SK-N-SH (cell line): Measurements from ENCODE around the gene ARHGAP26. TPM values are rescaled to one million over a fixed set of nuclear protein-coding genes. Genes with fewer than 3 reads are reported as not detected.

Experiments
- CTCF ChIA-PET: fragments of 300-600, 350-600 bp; formaldehyde crosslinking; extraction: SDS; loops from one replicate; lab custom pipeline; 2021; lab: Yijun Ruan, JAX
- POLR2A ChIA-PET: fragments of 350-600 bp; sonication (Branson Sonifier 250); formaldehyde crosslinking; extraction: SDS; loops from one replicate; lab custom pipeline; 2020; ENCODE audit warnings: antibody characterized with exemption, inconsistent platforms; lab: Yijun Ruan, JAX
- DNase-seq: peaks from one replicate; pipeline ENCODE4 v3.0.0; 2012
- H2AFZ ChIP-seq: fragments of 200-600 bp; sonication (generic); 2 replicates; pipeline ENCODE4 v1.8.1; 2016; ENCODE audit warnings: antibody characterized with exemption, mild to moderate bottlenecking, low read depth
- H3F3A ChIP-seq: fragments of 200-600 bp; sonication (generic); replicated peaks from 2 replicates; pipeline ENCODE3; 2016; ENCODE audit warnings: antibody characterized with exemption, mild to moderate bottlenecking; ENCODE audit not compliant: insufficient read depth
- H3K27ac ChIP-seq, 2 experiments: fragments of 200-500 bp in 1 of 2; fragments of 200-600 bp in 1 of 2; sonication (Bioruptor generic) in 1 of 2; sonication (generic), shearing (Covaris generic) in 1 of 2; 2 replicates each; pipeline versions ENCODE4 v1.5.1 to v1.6.1; 2014 to 2016; ENCODE audit warnings: low read depth in 2 of 2, inconsistent platforms in 1 of 2, low read length in 1 of 2, mild to moderate bottlenecking in 1 of 2, mixed read lengths in 1 of 2
- H3K27me3 ChIP-seq: fragments of 200-600 bp; sonication (generic), shearing (Covaris generic); 2 replicates; pipeline ENCODE4 v1.6.1; 2016; ENCODE audit warnings: mixed run types; ENCODE audit not compliant: insufficient read depth
- H3K36me3 ChIP-seq, 2 experiments: fragments of 200-500 bp in 1 of 2; fragments of 200-600 bp in 1 of 2; sonication (Bioruptor generic) in 1 of 2; sonication (generic) in 1 of 2; replicated peaks in 1 of 2; 2 replicates each; pipeline versions ENCODE3 to v1.5.1; 2014 to 2016; ENCODE audit warnings: low read length in 1 of 2, mild to moderate bottlenecking in 1 of 2; ENCODE audit not compliant: insufficient read depth in 2 of 2, control insufficient read depth in 1 of 2
- H3K4me1 ChIP-seq, 2 experiments: fragments of 200-500 bp in 1 of 2; fragments of 200-600 bp in 1 of 2; sonication (Bioruptor generic) in 1 of 2; sonication (generic), shearing (Covaris generic) in 1 of 2; 2 replicates each; pipeline versions ENCODE4 v1.5.1 to v1.6.1; 2014 to 2016; ENCODE audit warnings: low read depth in 1 of 2, low read length in 1 of 2, mixed run types in 1 of 2; ENCODE audit not compliant: insufficient read depth in 2 of 2, control insufficient read depth in 1 of 2
- H3K4me2 ChIP-seq: fragments of 200-600 bp; sonication (generic), shearing (Covaris generic); 2 replicates; pipeline ENCODE4 v1.6.1; 2017; ENCODE audit warnings: mixed run types
- H3K4me3 ChIP-seq, 2 experiments: fragments of 200-500 bp in 1 of 2; fragments of 200-600 bp in 1 of 2; sonication (Bioruptor generic) in 1 of 2; sonication (generic), shearing (Covaris generic) in 1 of 2; 2 replicates each; pipeline versions ENCODE4 v1.5.1 to v1.8.1; 2014 to 2016; ENCODE audit warnings: low read depth in 2 of 2, inconsistent platforms in 1 of 2, low read length in 1 of 2, mild to moderate bottlenecking in 1 of 2, mixed read lengths in 1 of 2, moderate library complexity in 1 of 2
- H3K79me2 ChIP-seq: fragments of 200-600 bp; sonication (generic); 2 replicates; pipeline ENCODE4 v1.8.1; 2017; ENCODE audit warnings: mild to moderate bottlenecking; ENCODE audit not compliant: insufficient read depth
- H3K9ac ChIP-seq: fragments of 200-600 bp; sonication (generic); 2 replicates; pipeline ENCODE4 v1.6.1; 2017; ENCODE audit warnings: mixed run types
- H3K9me2 ChIP-seq: fragments of 200-600 bp; sonication (generic); 2 replicates; pipeline ENCODE4 v1.6.1; 2017; ENCODE audit warnings: mixed run types
- H3K9me3 ChIP-seq: fragments of 200-600 bp; sonication (generic); 2 replicates; pipeline ENCODE4 v1.6.1; 2017; ENCODE audit warnings: mixed run types, mild to moderate bottlenecking, moderate library complexity
- H4K20me1 ChIP-seq: fragments of 200-600 bp; sonication (generic); 2 replicates; pipeline ENCODE4 v1.6.1; 2017; ENCODE audit warnings: mild to moderate bottlenecking, mixed run types; ENCODE audit not compliant: insufficient read depth
- ELF1 ChIP-seq: IDR thresholded peaks from 2 replicates; pipeline ENCODE4 v1.4.0; 2012
- FOSL2 ChIP-seq: IDR thresholded peaks from 2 replicates; pipeline ENCODE4 v1.4.0; 2012; ENCODE audit warnings: low read depth, mild to moderate bottlenecking, moderate library complexity, borderline replicate concordance
- FOXJ3 ChIP-seq: sonication (generic); formaldehyde crosslinking; IDR thresholded peaks from 2 replicates; pipeline ENCODE4 v1.5.1; 2020; ENCODE audit warnings: mild to moderate bottlenecking, missing genetic modification reagents
- GABPA ChIP-seq: IDR thresholded peaks from 2 replicates; pipeline ENCODE4 v1.4.0; 2012; ENCODE audit warnings: low read depth, mild to moderate bottlenecking
- JUND ChIP-seq: IDR thresholded peaks from 2 replicates; pipeline ENCODE4 v1.4.0; 2012
- MEF2A ChIP-seq: IDR thresholded peaks from 2 replicates; pipeline ENCODE4 v1.4.0; 2012; ENCODE audit warnings: low read depth, borderline replicate concordance
- PBX3 ChIP-seq: IDR thresholded peaks from 2 replicates; pipeline ENCODE4; 2012
- RAD21 ChIP-seq: IDR thresholded peaks from 2 replicates; pipeline ENCODE4 v1.6.1; 2012; ENCODE audit warnings: mild to moderate bottlenecking, low read length
- REST ChIP-seq: IDR thresholded peaks from 2 replicates; pipeline ENCODE4 v1.6.1; 2012; ENCODE audit warnings: mild to moderate bottlenecking, low read depth, low read length, moderate library complexity
- RXRA ChIP-seq: IDR thresholded peaks from 2 replicates; pipeline ENCODE4 v1.4.0; 2012; ENCODE audit warnings: low read depth, mild to moderate bottlenecking, borderline replicate concordance
- SIN3A ChIP-seq: IDR thresholded peaks from 2 replicates; pipeline ENCODE4 v1.6.1; 2012; ENCODE audit warnings: low read depth, mild to moderate bottlenecking, low read length, moderate library complexity, borderline replicate concordance
- TCF12 ChIP-seq: IDR thresholded peaks from 2 replicates; pipeline ENCODE4 v1.4.0; 2012
- TEAD4 ChIP-seq: IDR thresholded peaks from 2 replicates; pipeline ENCODE4 v1.4.0; 2012; ENCODE audit warnings: mild to moderate bottlenecking, borderline replicate concordance; ENCODE audit not compliant: insufficient read depth
- USF2 ChIP-seq: fragments of 150-350 bp; IDR thresholded peaks from 2 replicates; pipeline ENCODE4 v1.6.1; 2017; ENCODE audit warnings: antibody characterized with exemption, low read length, low read depth, borderline replicate concordance
- YY1 ChIP-seq: IDR thresholded peaks from 2 replicates; pipeline ENCODE4 v1.4.0; 2012; ENCODE audit warnings: low read depth, mild to moderate bottlenecking
- ZBTB33 ChIP-seq: IDR thresholded peaks from 2 replicates; pipeline ENCODE4 v1.4.0; 2012; ENCODE audit warnings: low read depth, borderline replicate concordance
- WGBS: methylation state at CpG from one replicate; pipeline ENCODE4 v1.1.6; 2017; ENCODE audit warnings: low lambda C conversion rate; 5-methylcytosine and 5-hydroxymethylcytosine counted together
- polyA plus RNA-seq, 3 experiments: library from polyadenylated mRNA; depleted of rRNA; stranded (reverse); fragments of >200 nt; gene quantifications; 2 replicates each; pipeline ENCODE4 v1.2.3, GENCODE V29; 2012

Gene ARHGAP26
- polyA plus RNA-seq, 1 of the 3 experiments (the other 2 are of a cell fraction), result 6.1 TPM

GRCh38 chr5:143032581-143032836, 262.3 kb downstream of the ARHGAP26 start:
- Histone ChIP-seq H4K20me1 (no peaks in the 10 kb centered on the region), H3K9me2 (no peaks in the 10 kb centered on the region), H3K4me2 (no peak overlapping the region), H3K27me3 (no peaks in the 10 kb centered on the region), H3F3A (peaks cover 13% of the 10 kb centered on the region), H3K36me3 (peaks cover 0 to 8% of the 10 kb centered on the region in 2 experiments)
- POLR2A ChIA-PET, result interaction anchor here (0.6 kb wide), 1 partner anchor 8 kb away, joined by 3 read pairs; no protein-coding TSS in a partner anchor
- TF ChIP-seq RAD21 (peak; percentile 5; the same call in 1 of the 2 replicates), PBX3 (no peak)
- TF ChIP-seq, all 33 proteins: peak for 1
- H2AFZ ChIP-seq, result no peak overlapping the region
- 48% methylated on average over 1 of the region's 1 CpG for WGBS
- H3K27ac ChIP-seq, result peak overlapping the region in 1 of 2 experiments; percentile 62; a peak in 2 of 4 replicates
- no peaks in the 10 kb centered on the region for H3K9me3 ChIP-seq
- DNase-seq, result no peak
- CTCF ChIA-PET, result interaction anchor here (0.8 to 1.8 kb wide), 4 partner anchors 8 to 371 kb away, joined by 3 to 6 read pairs (median 3); partner anchors contain the start of gene NR3C1
- H3K9ac ChIP-seq, result no peak overlapping the region
- no peak overlapping the region for H3K4me3 ChIP-seq
- H3K4me1 ChIP-seq, result peaks cover 0 to 7% of the 10 kb centered on the region in 2 experiments; a peak in 2 of 4 replicates
- H3K79me2 ChIP-seq, result no peaks in the 10 kb centered on the region

GRCh38 chr5:143033535-143034250, 263.5 kb downstream of the ARHGAP26 start:
- H3K4me1 ChIP-seq, result peaks cover 0 to 7% of the 10 kb centered on the region in 2 experiments; a peak in 2 of 4 replicates
- peaks cover 0 to 18% of the 10 kb centered on the region in 2 experiments for H3K36me3 ChIP-seq
- H3K9ac ChIP-seq, result no peak overlapping the region
- 65% methylated on average over 10 of the region's 10 CpGs for whole genome bisulfite sequencing
- no peaks in the 10 kb centered on the region for H3K27me3 ChIP-seq
- H3K4me2 ChIP-seq, result no peak overlapping the region
- H4K20me1 ChIP-seq, result no peaks in the 10 kb centered on the region
- H3K9me3 ChIP-seq, result no peaks in the 10 kb centered on the region
- peak overlapping the region in 1 of 2 experiments; percentile 30; a peak in 2 of 4 replicates for H3K27ac ChIP-seq
- no peaks in the 10 kb centered on the region for H3K79me2 ChIP-seq
- TF ChIP-seq YY1 (no peak), REST (no peak), MEF2A (no peak), FOSL2 (peak; percentile 72), PBX3 (peak; percentile 30; the same call in 1 of the 2 replicates), RXRA (0 out of 2 replicates have a peak, but pooled peaks have one; percentile 28), TEAD4 (0 out of 2 replicates have a peak, but pooled peaks have one; percentile 45), USF2 (no peak), SIN3A (no peak), ELF1 (no peak), JUND (no peak; the same call in 1 of the 2 replicates), FOXJ3 (no peak), ZBTB33 (0 out of 2 replicates have a peak, but pooled peaks have one; percentile 15), TCF12 (peak; percentile 58; the same call in 1 of the 2 replicates), GABPA (no peak)
- H3F3A ChIP-seq, result peaks cover 13% of the 10 kb centered on the region
- no peaks in the 10 kb centered on the region for H3K9me2 ChIP-seq
- POLR2A ChIA-PET, result no interaction called here
- CTCF ChIA-PET, result interaction anchor here (1.0 to 1.8 kb wide), 2 partner anchors 9 to 11 kb away, joined by 3 read pairs; no protein-coding TSS in a partner anchor
- H3K4me3 ChIP-seq, result no peak overlapping the region
- H2AFZ ChIP-seq, result no peak overlapping the region
- no peak for DNase-seq
